Naive thymus-derived CD8-positive, alpha-beta T cell (primary cell): ENCODE data around the gene PAXIP1. TPM values are rescaled to one million over a fixed set of nuclear protein-coding genes. Genes with fewer than 3 reads are reported as not detected.
A peak's percentile ranks its signal among the peaks of the same experiment; 100 is the strongest.
"Not testable (repeated sequence)": the region's sequence is repeated elsewhere in the genome, so short reads cannot be mapped to it uniquely, and the experiment has no call there.

Experiments used
- ATAC-seq, 2 donors: fragments of 150-1000 bp; cut with Tn5 transposase in 1 of 2; sonication (Bioruptor Pico), chemical (Tn5 transposase) in 1 of 2; 1 replicate in 1 of 2; 2 replicates in 1 of 2; pipeline ENCODE4 v1.10.0; 2021; ENCODE audit warnings: mild to moderate bottlenecking in 2 of 2, moderate library complexity in 2 of 2
- POLR2A ChIA-PET: fragments of 350-600 bp; sonication (Branson Sonifier 250); formaldehyde crosslinking; loops from one replicate; lab custom pipeline; 2021; ENCODE audit warnings: antibody characterized with exemption; lab: Charles Lee
- DNase-seq, 10 donors: peaks; one replicate each; pipeline versions ENCODE4 v3.0.0 to v3.0.0-alpha.2; 2020 to 2022
- H3K27ac Mint-ChIP-seq, 10 donors: one replicate each; pipeline ENCODE4 v1.8.0; 2020 to 2022; ENCODE audit warnings: mild to moderate bottlenecking in 10 of 10, mixed read lengths in 10 of 10, moderate library complexity in 4 of 10, inconsistent platforms in 1 of 10
- H3K27me3 Mint-ChIP-seq, 5 donors: one replicate each; pipeline ENCODE4 v1.8.0; 2021 to 2022; ENCODE audit warnings: mixed read lengths in 5 of 5
- H3K36me3 Mint-ChIP-seq, 3 donors: one replicate each; pipeline ENCODE4 v1.8.0; 2020 to 2022; ENCODE audit warnings: mixed read lengths in 3 of 3, mild to moderate bottlenecking in 2 of 3, inconsistent platforms in 1 of 3
- H3K4me1 Mint-ChIP-seq, 4 donors: one replicate each; pipeline ENCODE4 v1.8.0; 2021 to 2022; ENCODE audit warnings: mixed read lengths in 4 of 4
- H3K4me3 Mint-ChIP-seq, 10 donors: one replicate each; pipeline ENCODE4 v1.8.0; 2020 to 2022; ENCODE audit warnings: mild to moderate bottlenecking in 10 of 10, mixed read lengths in 10 of 10, moderate library complexity in 6 of 10, inconsistent platforms in 1 of 10
- H3K9me3 Mint-ChIP-seq, 9 donors: one replicate each; pipeline ENCODE4 v1.8.0; 2020 to 2022; ENCODE audit warnings: mixed read lengths in 9 of 9, mild to moderate bottlenecking in 3 of 9, inconsistent platforms in 1 of 9, moderate library complexity in 1 of 9
- polyA plus RNA-seq, 3 donors: library from polyadenylated mRNA; unstranded; fragments of 300-500 nt; fragmentation: Illumina TruSeq; gene quantifications; one replicate each; pipeline ENCODE4 v1.2.3, GENCODE V29; 2021
- total RNA-seq, 8 experiments: library from RNA in 2 of 8; stranded (reverse) in 2 of 8; gene quantifications; one replicate each; pipeline ENCODE4 v1.2.3 and lab custom pipeline; 2021 to 2026

PAXIP1 gene, protein sequence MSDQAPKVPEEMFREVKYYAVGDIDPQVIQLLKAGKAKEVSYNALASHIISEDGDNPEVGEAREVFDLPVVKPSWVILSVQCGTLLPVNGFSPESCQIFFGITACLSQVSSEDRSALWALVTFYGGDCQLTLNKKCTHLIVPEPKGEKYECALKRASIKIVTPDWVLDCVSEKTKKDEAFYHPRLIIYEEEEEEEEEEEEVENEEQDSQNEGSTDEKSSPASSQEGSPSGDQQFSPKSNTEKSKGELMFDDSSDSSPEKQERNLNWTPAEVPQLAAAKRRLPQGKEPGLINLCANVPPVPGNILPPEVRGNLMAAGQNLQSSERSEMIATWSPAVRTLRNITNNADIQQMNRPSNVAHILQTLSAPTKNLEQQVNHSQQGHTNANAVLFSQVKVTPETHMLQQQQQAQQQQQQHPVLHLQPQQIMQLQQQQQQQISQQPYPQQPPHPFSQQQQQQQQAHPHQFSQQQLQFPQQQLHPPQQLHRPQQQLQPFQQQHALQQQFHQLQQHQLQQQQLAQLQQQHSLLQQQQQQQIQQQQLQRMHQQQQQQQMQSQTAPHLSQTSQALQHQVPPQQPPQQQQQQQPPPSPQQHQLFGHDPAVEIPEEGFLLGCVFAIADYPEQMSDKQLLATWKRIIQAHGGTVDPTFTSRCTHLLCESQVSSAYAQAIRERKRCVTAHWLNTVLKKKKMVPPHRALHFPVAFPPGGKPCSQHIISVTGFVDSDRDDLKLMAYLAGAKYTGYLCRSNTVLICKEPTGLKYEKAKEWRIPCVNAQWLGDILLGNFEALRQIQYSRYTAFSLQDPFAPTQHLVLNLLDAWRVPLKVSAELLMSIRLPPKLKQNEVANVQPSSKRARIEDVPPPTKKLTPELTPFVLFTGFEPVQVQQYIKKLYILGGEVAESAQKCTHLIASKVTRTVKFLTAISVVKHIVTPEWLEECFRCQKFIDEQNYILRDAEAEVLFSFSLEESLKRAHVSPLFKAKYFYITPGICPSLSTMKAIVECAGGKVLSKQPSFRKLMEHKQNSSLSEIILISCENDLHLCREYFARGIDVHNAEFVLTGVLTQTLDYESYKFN
- 10 to 100 TPM; 13.2 to 13.9 TPM for total RNA-seq
- polyA plus RNA-seq: 1 to 10 TPM in 2 of 3 donors, under 1 TPM in 1; 0.62 to 2.3 (median 1.6) TPM
- total RNA-seq (lab: John Stamatoyannopoulos, UW): 16.2 to 47.7 (median 29.1) reads per million in 6 experiments

GRCh38 chr7:155003092-155003375 is at the start of gene PAXIP1:
Gene PAXIP1 (minus strand): TSS chr7:155003124. CDS start chr7:155002929, 195 bp downstream.
- Mint-ChIP-seq H3K4me3 (peak within 1 kb of the TSS; percentile 83 to 97 (median 94)), H3K27ac (peak within 1 kb of the TSS; percentile 74 to 97 (median 95)), H3K27me3 (no peaks in the 10 kb centered on the region), H3K9me3 (no peaks in the 10 kb centered on the region), H3K36me3 (peaks cover 0 to 7% (median 0%) of the 10 kb centered on the region in 3 donors), H3K4me1 (peaks cover 5 to 19% (median 17%) of the 10 kb centered on the region in 4 donors)
- POLR2A ChIA-PET: interaction anchor here (1.0 to 3.4 kb wide), 4 partner anchors 75 to 295 kb away, joined by 3 to 25 read pairs (median 12); partner anchors contain the start of gene INSIG1
- ATAC-seq (peak; percentile 74), DNase-seq (peak in 2 of 10 donors; percentile 74 to 77)

- Mint-ChIP-seq H3K27me3 (peaks cover 1 to 8% (median 4%) of the 10 kb centered on the region in 5 donors), H3K4me1 (no peaks in the 10 kb centered on the region), H3K36me3 (no peaks in the 10 kb centered on the region), H3K4me3 (no peak overlapping the region), H3K9me3 (no peaks in the 10 kb centered on the region), H3K27ac (no peak overlapping the region)
- DNase-seq (no peak), ATAC-seq (no peak)
- POLR2A ChIA-PET: no interaction called here
These were observed 48.4 kb upstream of the PAXIP1 start for GRCh38 chr7:155051355-155051754.

GRCh38 chr7:155048006-155048405 is 45.1 kb upstream of the PAXIP1 start:
- peaks cover 0 to 11% (median 6%) of the 10 kb centered on the region in 5 donors for H3K27me3 Mint-ChIP-seq
- H3K4me1 Mint-ChIP-seq: no peaks in the 10 kb centered on the region
- no peaks in the 10 kb centered on the region for H3K36me3 Mint-ChIP-seq
- no peak for DNase-seq
- no peaks in the 10 kb centered on the region for H3K9me3 Mint-ChIP-seq
- no peak for ATAC-seq
- no peak overlapping the region for H3K4me3 Mint-ChIP-seq
- POLR2A ChIA-PET: no interaction called here
- H3K27ac Mint-ChIP-seq: no peak overlapping the region

DNA sequence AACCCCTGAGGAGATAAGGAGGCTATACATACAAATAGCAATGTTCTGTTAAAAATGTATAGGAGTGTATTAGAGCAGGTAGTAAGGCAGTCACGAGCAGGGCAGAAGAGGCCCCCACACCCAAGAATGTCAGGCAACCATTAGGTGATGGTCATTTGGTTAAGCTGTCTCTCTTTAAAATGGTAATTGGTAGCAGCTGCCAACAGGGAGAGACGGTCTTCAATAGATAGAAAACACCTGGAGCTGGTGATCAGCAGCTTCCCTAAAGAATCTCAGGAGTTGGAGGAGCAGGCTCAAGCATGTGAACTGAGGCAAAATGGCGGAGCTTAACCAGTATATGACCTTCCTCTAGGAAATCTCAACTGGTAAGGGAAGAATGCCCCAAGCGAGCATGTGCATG is 40.8 kb upstream of the PAXIP1 start:
- Mint-ChIP-seq H3K36me3 (no peaks in the 10 kb centered on the region), H3K4me3 (no peak overlapping the region), H3K9me3 (peaks cover 0 to 3% (median 0%) of the 10 kb centered on the region in 9 donors), H3K27ac (no peak overlapping the region), H3K4me1 (no peaks in the 10 kb centered on the region), H3K27me3 (peaks cover 6 to 21% (median 16%) of the 10 kb centered on the region in 5 donors)
- no peak for DNase-seq
- ATAC-seq: no peak
- POLR2A ChIA-PET: no interaction called here

- no peak for ATAC-seq
- DNase-seq: no peak
- no peak overlapping the region for H3K4me3 Mint-ChIP-seq
- no peaks in the 10 kb centered on the region for H3K36me3 Mint-ChIP-seq
- peaks cover 0 to 3% (median 0%) of the 10 kb centered on the region in 9 donors for H3K9me3 Mint-ChIP-seq
- POLR2A ChIA-PET: interaction anchor here (0.6 kb wide), 1 partner anchor 68 kb away, joined by 3 read pairs; no protein-coding TSS in a partner anchor
- H3K27ac Mint-ChIP-seq: no peak overlapping the region
- no peaks in the 10 kb centered on the region for H3K4me1 Mint-ChIP-seq
- H3K27me3 Mint-ChIP-seq: peaks cover 16 to 27% (median 19%) of the 10 kb centered on the region in 5 donors
These were observed 35.4 kb upstream of the PAXIP1 start for GRCh38 chr7:155038335-155038734.

DNA sequence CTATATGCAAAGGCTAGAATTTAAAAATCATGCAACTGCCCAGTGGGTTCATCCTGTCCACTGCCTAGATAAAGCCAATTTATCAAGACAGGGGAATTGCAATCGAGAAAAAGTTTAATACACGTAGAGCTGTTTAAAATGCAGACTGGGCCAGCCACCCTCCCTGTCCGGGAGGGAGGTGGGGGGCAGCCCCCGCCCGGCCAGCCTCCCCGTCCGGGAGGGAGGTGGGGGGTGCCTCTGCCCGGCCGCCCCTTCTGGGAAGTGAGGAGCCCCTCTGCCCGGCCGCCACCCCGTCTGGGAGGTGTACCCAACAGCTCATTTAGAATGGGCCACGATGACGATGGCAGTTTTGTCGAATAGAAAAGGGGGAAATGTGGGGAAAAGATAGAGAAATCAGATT is 31.6 kb upstream of the PAXIP1 start:
- H3K9me3 Mint-ChIP-seq, H3K4me3 Mint-ChIP-seq, DNase-seq, ATAC-seq, H3K27ac Mint-ChIP-seq, H3K36me3 Mint-ChIP-seq, H3K4me1 Mint-ChIP-seq: not testable (repeated sequence)
- H3K27me3 Mint-ChIP-seq: peaks cover 5 to 23% (median 11%) of the 10 kb centered on the region in 5 donors
- POLR2A ChIA-PET: interaction anchor here (0.6 kb wide), 1 partner anchor 264 kb away, joined by 5 read pairs; no protein-coding TSS in a partner anchor

- POLR2A ChIA-PET: no interaction called here
- Mint-ChIP-seq H3K4me3 (no peak overlapping the region), H3K27ac (no peak overlapping the region), H3K27me3 (peaks cover 5 to 21% (median 8%) of the 10 kb centered on the region in 5 donors), H3K9me3 (peaks cover 0 to 5% (median 0%) of the 10 kb centered on the region in 9 donors), H3K36me3 (no peaks in the 10 kb centered on the region), H3K4me1 (no peaks in the 10 kb centered on the region)
- DNase-seq (no peak), ATAC-seq (no peak)
These were observed 30.1 kb upstream of the PAXIP1 start for GRCh38 chr7:155032978-155033377.

DNA sequence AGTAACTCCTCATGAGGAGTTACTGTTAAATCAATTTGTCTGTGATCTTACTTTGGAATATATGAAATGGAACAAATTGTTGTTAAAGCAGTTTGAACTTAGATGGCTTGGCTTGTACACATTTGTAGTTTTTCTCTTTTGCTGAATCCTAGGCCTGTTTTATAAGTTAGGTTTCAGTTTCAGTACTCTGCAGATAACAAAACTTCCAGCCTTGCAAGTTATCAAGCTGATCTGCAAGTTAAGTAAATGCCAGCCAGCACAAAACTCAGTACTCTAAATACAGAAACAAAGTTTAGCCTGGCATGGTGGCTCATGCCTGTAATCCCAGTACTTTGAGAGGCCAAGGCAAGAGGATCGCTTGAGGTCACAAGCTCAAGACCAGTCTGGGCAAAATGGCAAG is 25.0 kb upstream of the PAXIP1 start:
- Mint-ChIP-seq H3K4me1 (peaks cover 0 to 3% (median 0%) of the 10 kb centered on the region in 4 donors), H3K9me3 (peaks cover 0 to 9% (median 0%) of the 10 kb centered on the region in 9 donors), H3K4me3 (no peak overlapping the region), H3K36me3 (no peaks in the 10 kb centered on the region), H3K27me3 (peaks cover 0 to 21% (median 6%) of the 10 kb centered on the region in 5 donors), H3K27ac (no peak overlapping the region)
- POLR2A ChIA-PET: no interaction called here
- ATAC-seq (no peak), DNase-seq (no peak)

- peaks cover 0 to 13% (median 6%) of the 10 kb centered on the region in 5 donors for H3K27me3 Mint-ChIP-seq
- POLR2A ChIA-PET: no interaction called here
- peaks cover 0 to 3% (median 0%) of the 10 kb centered on the region in 4 donors for H3K4me1 Mint-ChIP-seq
- no peak overlapping the region for H3K27ac Mint-ChIP-seq
- ATAC-seq: no peak
- H3K4me3 Mint-ChIP-seq: no peak overlapping the region
- no peak for DNase-seq
- H3K36me3 Mint-ChIP-seq: no peaks in the 10 kb centered on the region
- H3K9me3 Mint-ChIP-seq: no peaks in the 10 kb centered on the region
These were observed 18.8 kb upstream of the PAXIP1 start for GRCh38 chr7:155021699-155022145.

- Mint-ChIP-seq H3K27ac (no peak overlapping the region), H3K9me3 (no peaks in the 10 kb centered on the region), H3K27me3 (peaks cover 0 to 10% (median 6%) of the 10 kb centered on the region in 5 donors), H3K36me3 (no peaks in the 10 kb centered on the region), H3K4me3 (no peak overlapping the region), H3K4me1 (peaks cover 0 to 3% (median 0%) of the 10 kb centered on the region in 4 donors)
- ATAC-seq (no peak), DNase-seq (no peak)
- POLR2A ChIA-PET: no interaction called here
These were observed 18.1 kb upstream of the PAXIP1 start for GRCh38 chr7:155020996-155021395.

GRCh38 chr7:155017834-155018233 is 14.9 kb upstream of the PAXIP1 start:
- no peak for DNase-seq
- H3K9me3 Mint-ChIP-seq: no peaks in the 10 kb centered on the region
- no peaks in the 10 kb centered on the region for H3K36me3 Mint-ChIP-seq
- H3K4me1 Mint-ChIP-seq: peaks cover 0 to 3% (median 0%) of the 10 kb centered on the region in 4 donors
- ATAC-seq: no peak
- peaks cover 0 to 4% (median 1%) of the 10 kb centered on the region in 5 donors for H3K27me3 Mint-ChIP-seq
- no peak overlapping the region for H3K27ac Mint-ChIP-seq
- POLR2A ChIA-PET: no interaction called here
- no peak overlapping the region for H3K4me3 Mint-ChIP-seq

GRCh38 chr7:155011086-155011485 is 8.2 kb upstream of the PAXIP1 start:
- Mint-ChIP-seq H3K9me3 (no peaks in the 10 kb centered on the region), H3K4me1 (peaks cover 2 to 6% (median 6%) of the 10 kb centered on the region in 4 donors)
- POLR2A ChIA-PET: no interaction called here

More at GRCh38 chr7:155011086-155011485, 8.2 kb upstream of the PAXIP1 start:
- H3K4me3 Mint-ChIP-seq: no peak overlapping the region
- DNase-seq (no peak), ATAC-seq (no peak)
- peaks cover 0 to 4% (median 0%) of the 10 kb centered on the region in 5 donors for H3K27me3 Mint-ChIP-seq
- no peak overlapping the region for H3K27ac Mint-ChIP-seq
- H3K36me3 Mint-ChIP-seq: peaks cover 0 to 5% (median 0%) of the 10 kb centered on the region in 3 donors
